ENCODE results near the gene GPRIN3.

Gene GPRIN3

DNA sequence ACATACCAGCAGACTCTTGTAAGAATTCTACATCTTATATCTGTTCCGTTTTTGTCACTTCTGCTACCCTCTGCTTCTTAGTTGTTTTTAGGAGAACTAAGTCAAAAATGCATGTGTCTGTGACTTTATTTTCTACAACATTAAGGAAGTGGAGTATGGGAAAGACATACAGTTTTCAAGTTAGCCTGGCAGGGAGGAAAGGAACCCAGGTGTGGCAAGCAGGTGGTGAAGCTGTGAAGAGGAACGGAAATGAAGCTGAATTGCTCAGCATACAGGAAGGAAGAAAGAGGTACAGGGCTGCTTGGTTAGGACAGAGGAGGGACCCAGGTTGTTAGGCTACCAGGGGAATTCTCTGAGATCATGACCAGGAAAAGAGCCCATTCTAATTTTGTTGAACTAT, 9.4 kb downstream of the GPRIN3 start:
- TF ChIP-seq CTCF (IDR thresholded peaks at IDR 0.05; ENCODE audit: control insufficient read depth, insufficient read depth, low read depth, low read length, missing control alignments), result no peak
- no peak for DNase-seq (ENCODE audit: low read depth)
- no peak overlapping the region for H3K4me3 ChIP-seq (ENCODE audit: control insufficient read depth, low read depth, low read length)

- no peak for TF ChIP-seq CTCF (IDR thresholded peaks at IDR 0.05; ENCODE audit: control insufficient read depth, insufficient read depth, low read depth, low read length, missing control alignments)
- no peak for DNase-seq (ENCODE audit: low read depth)
- H3K4me3 ChIP-seq (ENCODE audit: control insufficient read depth, low read depth, low read length), result no peak overlapping the region
These were observed 10.7 kb downstream of the GPRIN3 start for GRCh38 chr4:89296896-89297295.

DNA sequence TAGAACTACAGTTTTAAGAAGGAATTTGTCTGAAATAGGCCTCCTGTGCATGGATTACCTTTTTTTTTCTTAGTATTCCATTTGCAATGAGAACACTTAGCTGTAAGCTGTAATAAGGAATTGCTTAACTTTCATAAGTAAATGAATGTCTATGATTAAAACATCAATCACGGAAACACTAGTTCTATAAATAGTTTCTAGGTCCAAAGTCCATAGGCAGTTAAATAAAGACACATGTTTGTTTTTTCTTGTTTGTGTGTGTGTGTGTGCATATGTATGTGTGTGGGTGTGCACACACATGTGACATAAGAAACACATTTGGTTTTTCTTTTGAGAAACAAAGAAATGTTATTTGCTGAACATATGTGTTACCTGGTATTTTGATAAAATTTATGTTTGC, 11.2 kb downstream of the GPRIN3 start:
- TF ChIP-seq CTCF (IDR thresholded peaks at IDR 0.05; ENCODE audit: control insufficient read depth, insufficient read depth, low read depth, low read length, missing control alignments), result no peak
- DNase-seq (ENCODE audit: low read depth), result no peak
- H3K4me3 ChIP-seq (ENCODE audit: control insufficient read depth, low read depth, low read length), result no peak overlapping the region

DNA sequence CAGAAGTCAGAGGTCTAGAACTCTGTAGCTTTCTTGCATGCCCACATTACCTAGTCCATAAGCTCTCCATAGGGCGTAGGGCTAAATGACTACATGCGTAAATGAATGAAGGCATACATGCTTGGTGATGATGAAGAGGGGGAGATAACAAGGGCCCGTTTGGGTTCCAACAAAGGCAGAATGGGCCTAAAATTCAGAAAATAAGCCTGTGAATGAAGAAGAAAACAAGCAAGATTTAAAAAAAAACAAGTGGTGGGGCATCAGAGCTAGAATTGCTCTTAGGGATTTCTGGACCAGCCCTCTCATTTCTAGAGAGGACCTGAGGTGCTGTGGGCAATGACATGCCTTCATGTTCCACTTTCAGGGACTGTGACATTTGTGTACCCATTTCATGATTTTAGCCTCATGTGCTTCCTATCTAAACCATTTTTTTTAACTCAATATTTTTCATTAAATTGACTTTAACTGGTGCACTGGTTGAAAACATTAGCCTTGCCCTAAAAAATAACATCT, 12.1 kb downstream of the GPRIN3 start:
- TF ChIP-seq CTCF (IDR thresholded peaks at IDR 0.05; ENCODE audit: control insufficient read depth, insufficient read depth, low read depth, low read length, missing control alignments), result no peak
- no peak overlapping the region for H3K4me3 ChIP-seq (ENCODE audit: control insufficient read depth, low read depth, low read length)
- DNase-seq (ENCODE audit: low read depth), result no peak

DNA sequence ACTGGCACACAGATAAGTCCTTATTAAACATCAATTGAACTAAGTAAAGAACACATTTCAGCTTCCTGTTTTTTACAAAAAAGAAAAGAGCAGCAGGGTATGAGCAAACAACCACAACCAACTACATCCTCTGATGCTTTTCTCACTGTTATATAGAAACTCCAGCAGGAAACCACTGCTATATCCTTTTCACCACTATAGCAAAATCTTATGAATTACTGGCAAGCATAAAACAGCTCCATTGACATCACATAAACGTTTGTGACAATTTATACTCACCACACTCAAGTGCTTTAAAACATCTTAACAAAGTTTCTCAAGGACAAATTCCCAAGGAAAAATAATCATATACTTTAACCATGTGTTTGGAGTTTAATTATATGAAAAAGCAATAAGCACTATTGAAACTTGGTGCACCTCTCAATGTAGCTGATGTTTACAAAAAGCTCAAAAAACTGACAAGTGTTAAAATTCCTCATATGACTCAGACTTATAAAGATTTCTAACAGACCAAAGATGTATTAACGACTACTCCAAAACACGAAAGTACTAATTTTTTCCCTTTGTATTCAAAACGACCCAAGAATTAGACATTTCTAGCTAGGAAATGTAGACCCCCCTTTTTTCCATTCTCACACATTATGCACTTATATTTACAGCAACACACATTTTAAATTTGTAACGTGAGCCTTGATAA, 12.9 kb downstream of the GPRIN3 start:
- no peak for DNase-seq (ENCODE audit: low read depth)
- no peak for TF ChIP-seq CTCF (IDR thresholded peaks at IDR 0.05; ENCODE audit: control insufficient read depth, insufficient read depth, low read depth, low read length, missing control alignments)
- no peak overlapping the region for H3K4me3 ChIP-seq (ENCODE audit: control insufficient read depth, low read depth, low read length)

DNA sequence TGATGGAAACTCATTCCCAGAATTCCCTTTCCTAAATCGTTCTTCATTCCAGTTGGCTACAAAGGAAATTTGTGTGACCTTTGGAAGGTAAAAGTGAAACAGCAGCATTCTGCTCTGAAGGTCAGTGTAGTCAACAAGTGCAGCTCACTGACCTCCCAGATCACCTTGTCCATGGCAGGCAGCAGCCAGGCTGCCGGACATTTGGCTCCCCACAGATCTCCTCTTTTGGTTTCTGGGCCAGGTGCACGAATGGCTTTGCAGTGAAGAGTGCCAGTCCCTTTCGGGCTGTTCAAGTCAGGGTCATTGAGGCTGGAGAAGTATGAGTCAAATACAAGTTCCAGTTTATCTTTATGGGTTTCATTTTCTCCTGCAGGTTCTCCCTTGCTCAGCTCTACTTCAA, 14.3 kb downstream of the GPRIN3 start:
- no peak overlapping the region for H3K4me3 ChIP-seq (ENCODE audit: control insufficient read depth, low read depth, low read length)
- no peak for DNase-seq (ENCODE audit: low read depth)
- TF ChIP-seq CTCF (IDR thresholded peaks at IDR 0.05; ENCODE audit: control insufficient read depth, insufficient read depth, low read depth, low read length, missing control alignments), result no peak
